ENCODE data around the gene CXXC4.

DNA sequence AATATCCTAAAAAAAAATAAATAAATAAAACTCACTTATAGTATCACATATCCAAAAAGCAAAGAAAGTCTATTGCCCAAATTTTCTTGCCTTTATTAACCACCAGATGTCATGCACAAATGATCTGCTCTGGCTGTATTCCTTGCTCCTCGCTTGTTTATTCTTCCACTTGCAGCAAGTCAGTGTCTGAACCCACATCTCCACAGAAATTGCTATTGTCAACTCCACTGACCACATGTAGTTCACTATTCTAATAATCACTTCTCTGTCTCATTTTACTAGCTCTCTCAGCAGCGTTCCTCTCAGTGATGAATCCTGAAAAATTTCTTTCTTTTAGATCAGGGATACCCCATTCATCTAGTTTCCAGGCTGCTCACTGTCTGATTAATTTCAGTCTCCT is 29.3 kb upstream of the CXXC4 start:
- TF ChIP-seq CTCF (conservative IDR thresholded peaks at IDR 0.05; ENCODE audit: low read length) (no peak), EZH2phosphoT487 (IDR thresholded peaks at IDR 0.05; ENCODE audit: borderline replicate concordance, low read depth, low read length) (no peak)
